Fibroblast of lung (primary cell): ENCODE data around the gene B3GLCT.
"Not testable (repeated sequence)": the region's sequence is repeated elsewhere in the genome, so short reads cannot be mapped to it uniquely, and the experiment has no call there.

Experiments
- CTCF ChIP-seq, 2 donors: IDR thresholded peaks in 1 of 2; conservative IDR thresholded peaks in 1 of 2; 1 replicate in 1 of 2; 2 replicates in 1 of 2; pipeline ENCODE4 v1.5.1; 2011 to 2012; ENCODE audit warnings: low read length in 2 of 2, control low read depth in 1 of 2, inconsistent platforms in 1 of 2, low read depth in 1 of 2, mild to moderate bottlenecking in 1 of 2
- EZH2 ChIP-seq: IDR thresholded peaks from 2 replicates; pipeline ENCODE4 v1.5.1; 2012; ENCODE audit warnings: low read length, control low read depth, mild to moderate bottlenecking; ENCODE audit errors: missing control alignments

GRCh38 chr13:31340848-31341247, 141.1 kb downstream of the B3GLCT start:
- not testable (repeated sequence) for TF ChIP-seq CTCF (conservative IDR thresholded peaks at IDR 0.05 in 1 of 2, IDR thresholded peaks at IDR 0.05 in 1 of 2; ENCODE audit: low read depth in 1 of 2, low read length in 2 of 2); EZH2
